ENCODE data around the gene SETD2.
"Not testable (repeated sequence)": the region's sequence is repeated elsewhere in the genome, so short reads cannot be mapped to it uniquely, and the experiment has no call there.

The SETD2 gene

GRCh38 chr3:47031041-47031440 lies 132.9 kb downstream of the SETD2 start:
- not testable (repeated sequence) for DNase-seq

- DNase-seq = no peak
These were observed 135.2 kb downstream of the SETD2 start for GRCh38 chr3:47028667-47029066.

- DNase-seq = no peak
These were observed 135.8 kb downstream of the SETD2 start for GRCh38 chr3:47028146-47028545.

GRCh38 chr3:47026432-47026831 lies 137.5 kb downstream of the SETD2 start:
- not testable (repeated sequence) for DNase-seq

- DNase-seq = no peak
These were observed 139.0 kb downstream of the SETD2 start for GRCh38 chr3:47024932-47025331.

- DNase-seq = no peak
These were observed 141.3 kb downstream of the SETD2 start for GRCh38 chr3:47022641-47023071.

- DNase-seq = no peak
These were observed 143.6 kb downstream of the SETD2 start for GRCh38 chr3:47020311-47020710.

- no peak for DNase-seq
These were observed 144.7 kb downstream of the SETD2 start for GRCh38 chr3:47019201-47019600.

- DNase-seq = no peak
These were observed 145.7 kb downstream of the SETD2 start for GRCh38 chr3:47018269-47018611.

GRCh38 chr3:47017504-47018268 lies 146.2 kb downstream of the SETD2 start:
- DNase-seq = no peak

- no peak for DNase-seq
These were observed 146.9 kb downstream of the SETD2 start for GRCh38 chr3:47016934-47017435.

- DNase-seq = no peak
These were observed 147.6 kb downstream of the SETD2 start for GRCh38 chr3:47016086-47016933.

GRCh38 chr3:47015151-47015550 lies 148.8 kb downstream of the SETD2 start:
- DNase-seq = no peak

GRCh38 chr3:47014036-47014435 lies 149.9 kb downstream of the SETD2 start:
- no peak for DNase-seq

GRCh38 chr3:47013231-47013630 lies 150.7 kb downstream of the SETD2 start:
- DNase-seq = no peak

GRCh38 chr3:47012342-47013230 lies 151.3 kb downstream of the SETD2 start:
- DNase-seq = no peak

- DNase-seq = no peak
These were observed 152.5 kb downstream of the SETD2 start for GRCh38 chr3:47011371-47011770.

GRCh38 chr3:47010910-47011309 lies 153.0 kb downstream of the SETD2 start:
- DNase-seq = no peak

GRCh38 chr3:47010111-47010712 lies 153.7 kb downstream of the SETD2 start:
- DNase-seq = no peak

GRCh38 chr3:47009225-47010110 lies 154.4 kb downstream of the SETD2 start:
- DNase-seq = no peak

GRCh38 chr3:47008851-47009224 lies 155.1 kb downstream of the SETD2 start:
- no peak for DNase-seq

All from NCI-H526 (cell line).